ENCODE data around the gene MED12L.

Gene MED12L

GRCh38 chr3:151301787-151302186 is 216.3 kb downstream of the MED12L start:
- TF ChIP-seq, protein P1, sequence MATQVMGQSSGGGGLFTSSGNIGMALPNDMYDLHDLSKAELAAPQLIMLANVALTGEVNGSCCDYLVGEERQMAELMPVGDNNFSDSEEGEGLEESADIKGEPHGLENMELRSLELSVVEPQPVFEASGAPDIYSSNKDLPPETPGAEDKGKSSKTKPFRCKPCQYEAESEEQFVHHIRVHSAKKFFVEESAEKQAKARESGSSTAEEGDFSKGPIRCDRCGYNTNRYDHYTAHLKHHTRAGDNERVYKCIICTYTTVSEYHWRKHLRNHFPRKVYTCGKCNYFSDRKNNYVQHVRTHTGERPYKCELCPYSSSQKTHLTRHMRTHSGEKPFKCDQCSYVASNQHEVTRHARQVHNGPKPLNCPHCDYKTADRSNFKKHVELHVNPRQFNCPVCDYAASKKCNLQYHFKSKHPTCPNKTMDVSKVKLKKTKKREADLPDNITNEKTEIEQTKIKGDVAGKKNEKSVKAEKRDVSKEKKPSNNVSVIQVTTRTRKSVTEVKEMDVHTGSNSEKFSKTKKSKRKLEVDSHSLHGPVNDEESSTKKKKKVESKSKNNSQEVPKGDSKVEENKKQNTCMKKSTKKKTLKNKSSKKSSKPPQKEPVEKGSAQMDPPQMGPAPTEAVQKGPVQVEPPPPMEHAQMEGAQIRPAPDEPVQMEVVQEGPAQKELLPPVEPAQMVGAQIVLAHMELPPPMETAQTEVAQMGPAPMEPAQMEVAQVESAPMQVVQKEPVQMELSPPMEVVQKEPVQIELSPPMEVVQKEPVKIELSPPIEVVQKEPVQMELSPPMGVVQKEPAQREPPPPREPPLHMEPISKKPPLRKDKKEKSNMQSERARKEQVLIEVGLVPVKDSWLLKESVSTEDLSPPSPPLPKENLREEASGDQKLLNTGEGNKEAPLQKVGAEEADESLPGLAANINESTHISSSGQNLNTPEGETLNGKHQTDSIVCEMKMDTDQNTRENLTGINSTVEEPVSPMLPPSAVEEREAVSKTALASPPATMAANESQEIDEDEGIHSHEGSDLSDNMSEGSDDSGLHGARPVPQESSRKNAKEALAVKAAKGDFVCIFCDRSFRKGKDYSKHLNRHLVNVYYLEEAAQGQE (IDR thresholded peaks at IDR 0.05; ENCODE audit: insufficient read depth in 1 of 2, low read depth in 2 of 2, low read length in 2 of 2), result no peak
- no peak for TF ChIP-seq POLR2AphosphoS5 (IDR thresholded peaks at IDR 0.05; ENCODE audit: low read depth, low read length)
- TF ChIP-seq FOXP2 (optimal IDR thresholded peaks at IDR 0.05; ENCODE audit: borderline replicate concordance, extremely low read depth, extremely low read length, insufficient read depth), result no peak
- no peak for TF ChIP-seq TAF1 (IDR thresholded peaks at IDR 0.05; ENCODE audit: borderline replicate concordance, insufficient read depth, low read length)
- TF ChIP-seq SIN3A (IDR thresholded peaks at IDR 0.05; ENCODE audit: borderline replicate concordance, insufficient read depth, low read length), result no peak

DNA sequence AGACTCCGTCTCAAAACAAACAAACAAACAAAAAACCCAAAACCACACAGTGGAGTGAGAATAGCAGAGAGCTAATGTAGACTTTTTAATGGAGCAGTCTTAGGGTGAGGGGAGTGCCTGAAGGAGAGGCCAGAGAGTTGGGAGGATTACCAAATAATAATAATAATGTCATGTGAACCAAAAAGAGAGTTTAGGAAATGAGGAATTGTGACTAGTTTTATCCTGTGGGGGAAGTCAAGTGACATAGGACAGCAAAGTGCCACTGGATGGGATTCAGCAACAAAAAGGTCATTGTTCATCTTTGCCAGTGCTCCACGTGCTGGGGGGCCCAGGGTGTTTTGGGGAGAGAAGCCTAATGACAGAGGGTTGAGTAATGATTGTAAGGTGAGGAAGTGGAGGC is 218.3 kb downstream of the MED12L start:
- TF ChIP-seq TAF1 (IDR thresholded peaks at IDR 0.05; ENCODE audit: borderline replicate concordance, insufficient read depth, low read length), result no peak
- no peak for TF ChIP-seq SIN3A (IDR thresholded peaks at IDR 0.05; ENCODE audit: borderline replicate concordance, insufficient read depth, low read length)
- no peak for TF ChIP-seq FOXP2 (optimal IDR thresholded peaks at IDR 0.05; ENCODE audit: borderline replicate concordance, extremely low read depth, extremely low read length, insufficient read depth)
- TF ChIP-seq, protein P1 (IDR thresholded peaks at IDR 0.05; ENCODE audit: insufficient read depth in 1 of 2, low read depth in 2 of 2, low read length in 2 of 2), result no peak
- TF ChIP-seq POLR2AphosphoS5 (IDR thresholded peaks at IDR 0.05; ENCODE audit: low read depth, low read length), result no peak

- TF ChIP-seq FOXP2 (optimal IDR thresholded peaks at IDR 0.05; ENCODE audit: borderline replicate concordance, extremely low read depth, extremely low read length, insufficient read depth) (no peak), TAF1 (IDR thresholded peaks at IDR 0.05; ENCODE audit: borderline replicate concordance, insufficient read depth, low read length) (no peak), POLR2AphosphoS5 (IDR thresholded peaks at IDR 0.05; ENCODE audit: low read depth, low read length) (no peak), SIN3A (IDR thresholded peaks at IDR 0.05; ENCODE audit: borderline replicate concordance, insufficient read depth, low read length) (no peak)
- TF ChIP-seq, protein P1 (IDR thresholded peaks at IDR 0.05; ENCODE audit: insufficient read depth in 1 of 2, low read depth in 2 of 2, low read length in 2 of 2), result no peak
These were observed 219.8 kb downstream of the MED12L start for GRCh38 chr3:151305060-151305774.

DNA sequence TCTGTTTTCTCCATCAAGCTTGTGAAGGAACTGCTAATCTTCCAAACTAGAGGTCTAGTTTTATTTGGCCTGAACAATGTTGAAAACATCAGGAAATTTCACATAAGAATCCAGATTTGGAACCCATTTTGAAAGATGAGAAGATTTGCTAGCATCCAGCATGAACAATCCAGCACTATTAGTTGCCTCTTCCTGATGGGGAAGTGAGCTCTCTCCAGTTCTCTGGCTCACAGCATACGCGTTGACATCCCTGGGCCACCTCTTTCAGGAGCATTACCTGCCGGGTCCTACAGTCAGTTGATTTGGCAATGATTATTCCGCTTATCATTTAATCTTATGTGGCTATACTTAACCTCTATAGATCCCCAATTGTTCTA is 220.3 kb downstream of the MED12L start:
- no peak for TF ChIP-seq POLR2AphosphoS5 (IDR thresholded peaks at IDR 0.05; ENCODE audit: low read depth, low read length)
- TF ChIP-seq FOXP2 (optimal IDR thresholded peaks at IDR 0.05; ENCODE audit: borderline replicate concordance, extremely low read depth, extremely low read length, insufficient read depth), result no peak
- TF ChIP-seq SIN3A (IDR thresholded peaks at IDR 0.05; ENCODE audit: borderline replicate concordance, insufficient read depth, low read length), result no peak
- no peak for TF ChIP-seq TAF1 (IDR thresholded peaks at IDR 0.05; ENCODE audit: borderline replicate concordance, insufficient read depth, low read length)
- TF ChIP-seq, protein P1 (IDR thresholded peaks at IDR 0.05; ENCODE audit: insufficient read depth in 1 of 2, low read depth in 2 of 2, low read length in 2 of 2), result no peak
